GM12874 (cell line): Measurements from ENCODE around the gene SH3BP5.

ENCODE experiments used
- TF ChIP-seq, protein P1 (sequence below): IDR thresholded peaks from 2 replicates; pipeline ENCODE4 v1.5.1; 2011; ENCODE audit warnings: low read depth, mild to moderate bottlenecking, control low read depth, low read length, moderate library complexity; ENCODE audit not compliant: insufficient read depth

Gene SH3BP5

GRCh38 chr3:15220056-15220455 is 112.3 kb downstream of the SH3BP5 start:
- TF ChIP-seq, protein P1, sequence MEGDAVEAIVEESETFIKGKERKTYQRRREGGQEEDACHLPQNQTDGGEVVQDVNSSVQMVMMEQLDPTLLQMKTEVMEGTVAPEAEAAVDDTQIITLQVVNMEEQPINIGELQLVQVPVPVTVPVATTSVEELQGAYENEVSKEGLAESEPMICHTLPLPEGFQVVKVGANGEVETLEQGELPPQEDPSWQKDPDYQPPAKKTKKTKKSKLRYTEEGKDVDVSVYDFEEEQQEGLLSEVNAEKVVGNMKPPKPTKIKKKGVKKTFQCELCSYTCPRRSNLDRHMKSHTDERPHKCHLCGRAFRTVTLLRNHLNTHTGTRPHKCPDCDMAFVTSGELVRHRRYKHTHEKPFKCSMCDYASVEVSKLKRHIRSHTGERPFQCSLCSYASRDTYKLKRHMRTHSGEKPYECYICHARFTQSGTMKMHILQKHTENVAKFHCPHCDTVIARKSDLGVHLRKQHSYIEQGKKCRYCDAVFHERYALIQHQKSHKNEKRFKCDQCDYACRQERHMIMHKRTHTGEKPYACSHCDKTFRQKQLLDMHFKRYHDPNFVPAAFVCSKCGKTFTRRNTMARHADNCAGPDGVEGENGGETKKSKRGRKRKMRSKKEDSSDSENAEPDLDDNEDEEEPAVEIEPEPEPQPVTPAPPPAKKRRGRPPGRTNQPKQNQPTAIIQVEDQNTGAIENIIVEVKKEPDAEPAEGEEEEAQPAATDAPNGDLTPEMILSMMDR: no peak

DNA sequence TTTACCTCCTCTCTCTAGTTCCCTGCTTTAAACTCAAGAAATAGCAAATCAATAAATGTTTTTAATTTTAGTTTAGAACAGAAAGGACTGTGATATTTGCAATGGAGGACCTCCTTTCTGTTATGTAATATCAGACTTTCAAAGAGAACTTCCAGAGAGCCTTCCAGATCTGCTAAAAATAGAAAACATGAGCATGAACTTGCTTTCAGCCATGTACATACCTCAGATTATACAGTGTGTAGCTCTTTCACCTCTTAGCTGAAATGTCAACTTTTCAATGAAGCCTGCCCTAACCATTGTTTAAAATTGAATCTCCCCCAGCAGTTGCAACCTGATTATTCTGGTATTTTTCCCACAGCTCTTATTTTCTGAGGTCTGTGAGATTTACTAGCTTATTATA is 113.7 kb downstream of the SH3BP5 start:
- TF ChIP-seq, protein P1: no peak

GRCh38 chr3:15217841-15218267 is 114.5 kb downstream of the SH3BP5 start:
- TF ChIP-seq, protein P1: no peak

DNA sequence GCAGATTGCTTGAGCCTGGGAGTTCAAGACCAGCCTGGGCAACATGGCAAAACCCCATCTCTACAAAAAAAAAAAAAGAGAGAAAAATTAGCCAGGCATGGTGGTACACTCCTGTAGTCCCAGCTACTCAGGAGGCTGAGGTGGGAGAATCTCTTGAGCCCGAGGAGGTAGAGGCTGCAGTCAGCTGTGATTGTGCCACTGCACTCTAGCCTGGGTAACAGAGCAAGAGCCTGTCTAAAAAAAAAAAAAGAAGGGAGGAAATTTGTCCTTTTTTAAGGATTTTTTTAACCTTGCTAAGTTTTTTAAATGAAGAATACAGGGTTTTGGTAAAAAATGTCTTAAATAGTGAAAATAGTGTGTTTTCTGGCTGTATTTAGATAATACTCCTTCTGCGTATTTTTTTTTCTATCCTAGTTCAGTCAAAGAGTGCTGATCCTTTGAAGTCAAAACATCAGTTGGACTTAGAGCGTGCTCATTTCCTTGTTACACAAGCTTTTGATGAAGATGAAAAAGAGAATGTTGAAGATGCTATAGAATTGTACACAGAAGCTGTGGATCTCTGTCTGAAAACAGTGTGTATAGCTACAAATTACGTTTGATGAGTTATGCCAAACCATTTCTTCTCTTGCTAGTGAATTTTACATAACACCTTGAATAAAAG is 115.2 kb downstream of the SH3BP5 start:
- TF ChIP-seq, protein P1: no peak

DNA sequence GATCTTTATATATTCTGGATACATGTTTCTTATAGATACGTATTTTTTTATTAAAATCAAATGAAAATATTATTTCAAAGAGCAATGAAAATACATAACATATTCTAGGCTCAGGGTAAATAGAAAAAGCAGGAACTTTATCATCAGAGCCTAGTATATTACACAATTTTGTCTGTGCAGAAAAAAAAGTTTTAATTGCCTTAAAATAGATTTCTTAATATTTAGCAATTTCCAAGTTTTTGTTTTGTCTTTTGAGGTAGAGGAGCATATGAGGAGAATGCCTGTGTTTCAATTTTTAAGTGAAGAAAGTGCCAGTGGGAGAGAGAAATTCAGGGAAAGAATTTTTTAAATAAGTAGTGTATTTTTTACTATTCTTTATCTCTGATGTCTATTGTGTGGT is 115.9 kb downstream of the SH3BP5 start:
- TF ChIP-seq, protein P1: no peak

DNA sequence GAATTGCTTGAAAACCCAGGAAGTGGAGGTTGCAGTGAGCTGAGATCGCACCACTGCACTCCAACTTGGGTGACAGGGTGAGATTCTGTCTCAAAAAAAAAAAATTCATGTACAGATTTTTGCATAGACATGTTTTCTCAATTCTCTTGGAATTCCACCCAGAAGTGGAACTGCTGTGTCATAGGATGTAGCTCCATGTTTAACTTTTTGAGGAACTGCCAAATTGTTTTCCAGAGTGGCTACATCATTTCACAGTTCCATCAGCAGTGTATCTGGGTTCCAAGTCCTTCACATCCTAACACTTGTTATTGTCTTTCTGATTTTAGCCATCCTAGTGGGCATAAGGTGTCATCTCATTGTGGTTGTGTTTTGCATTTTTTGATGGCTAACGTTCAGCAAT is 116.4 kb downstream of the SH3BP5 start:
- TF ChIP-seq, protein P1: no peak; the same call in 1 of the 2 replicates

- TF ChIP-seq, protein P1: no peak
Measured at GRCh38 chr3:15214758-15215157, 117.6 kb downstream of the SH3BP5 start.
